Ovary (tissue), 9 donors: ENCODE results near the gene HOXA5. TPM values are rescaled to one million over a fixed set of nuclear protein-coding genes. Genes with fewer than 3 reads are reported as not detected.
A peak's percentile ranks its signal among the peaks of the same experiment; 100 is the strongest.

Source experiments
- DNase-seq, 5 donors: peaks; one replicate each; pipeline ENCODE4 v3.0.0-alpha.2; 2019 to 2020
- H3K27ac ChIP-seq, 2 donors: fragments of 200-600 bp; one replicate each; pipeline versions ENCODE4 v1.5.1 to v1.8.0; 2019 to 2022
- H3K27me3 ChIP-seq: fragments of 200-600 bp; one replicate; pipeline ENCODE4 v1.8.0; 2022
- H3K36me3 ChIP-seq: fragments of 200-600 bp; sonication (generic); one replicate; pipeline ENCODE4 v1.5.1; 2019
- H3K4me1 ChIP-seq: one replicate; pipeline ENCODE4 v1.8.1; 2013; ENCODE audit warnings: mild to moderate bottlenecking, moderate library complexity; ENCODE audit not compliant: insufficient read depth
- H3K4me3 ChIP-seq: fragments of 200-600 bp; sonication (generic); one replicate; pipeline ENCODE4 v1.5.1; 2017
- H3K9me3 ChIP-seq, 2 donors: fragments of 200-600 bp in 1 of 2; sonication (generic) in 1 of 2; one replicate each; pipeline versions ENCODE4 v1.5.1 to v1.8.1; 2013 to 2019; ENCODE audit warnings: mild to moderate bottlenecking in 1 of 2, moderate library complexity in 1 of 2
- EP300 ChIP-seq: sonication (generic); formaldehyde crosslinking; IDR thresholded peaks from one replicate; pipeline ENCODE4 v1.6.1; 2017; ENCODE audit warnings: antibody characterized with exemption
- POLR2A ChIP-seq: fragments of 450-650 bp; IDR thresholded peaks from one replicate; pipeline ENCODE4 v1.6.1; 2017; ENCODE audit warnings: antibody characterized with exemption, mild to moderate bottlenecking, moderate library complexity
- WGBS, 3 donors: extraction: QIAGEN DNeasy Blood & Tissue Kit in 1 of 3; methylation state at CpG; one replicate each; pipeline versions ENCODE4 v1.1.5 to v1.1.7; 2013 to 2017; 5-methylcytosine and 5-hydroxymethylcytosine counted together
- intact Hi-C, 4 donors: fragments of 100-400 bp; cut with DNase I; formaldehyde crosslinking; loops; one replicate each; pipeline versions ENCODE4 v1.11.0 to v1.15.1; 2022 to 2023
- polyA plus RNA-seq, 2 donors: library from polyadenylated mRNA; stranded (reverse); fragments of 200-250 nt in 1 of 2; fragments of 350-450 nt in 1 of 2; fragmentation: Illumina TruSeq in 1 of 2; extraction: RNeasy Lipid Tissue Mini Kit (QIAGEN cat#74804) in 1 of 2; gene quantifications; one replicate each; pipeline ENCODE4 v1.2.3, GENCODE V29; 2013 to 2014
- total RNA-seq, 7 donors: library from RNA; depleted of rRNA in 2 of 7; stranded (reverse); fragments of >200 nt in 2 of 7; fragmentation: NEBNext Ultra II Directional in 3 of 7; extraction: Animal tissue kit (Norgen Biotek cat#: 25700) in 3 of 7; gene quantifications; one replicate each; pipeline versions ENCODE4 v1.1.0 to v1.2.4, GENCODE V29; 2016 to 2023
- TF ChIP-seq, protein P1 (sequence below), 3 donors: fragments of 450-650 bp in 2 of 3; fragments of 200-600 bp in 1 of 3; IDR thresholded peaks; one replicate each; pipeline versions ENCODE4 v1.5.1 to v1.8.0; 2016 to 2022; ENCODE audit warnings: antibody characterized with exemption in 3 of 3, mild to moderate bottlenecking in 1 of 3
- donor health status: DM: no; HTN: no; CAD: no; lungs with moderate emphysema.
- donor health status: DM: no; HTN: no; CAD: no.
- donor health status: Bipolar disorder and iron deficiency.
- donor health status: DM: yes; HTN: yes; CAD: no.
- donor health status: DM: no; HTN: no; CAD: no.
- donor health status: DM: yes; HTN: yes; CAD: no.

The HOXA5 gene
- total and polyA plus RNA-seq, 9 donors, result 0.40 to 29.6 (median 1.8) TPM

DNA sequence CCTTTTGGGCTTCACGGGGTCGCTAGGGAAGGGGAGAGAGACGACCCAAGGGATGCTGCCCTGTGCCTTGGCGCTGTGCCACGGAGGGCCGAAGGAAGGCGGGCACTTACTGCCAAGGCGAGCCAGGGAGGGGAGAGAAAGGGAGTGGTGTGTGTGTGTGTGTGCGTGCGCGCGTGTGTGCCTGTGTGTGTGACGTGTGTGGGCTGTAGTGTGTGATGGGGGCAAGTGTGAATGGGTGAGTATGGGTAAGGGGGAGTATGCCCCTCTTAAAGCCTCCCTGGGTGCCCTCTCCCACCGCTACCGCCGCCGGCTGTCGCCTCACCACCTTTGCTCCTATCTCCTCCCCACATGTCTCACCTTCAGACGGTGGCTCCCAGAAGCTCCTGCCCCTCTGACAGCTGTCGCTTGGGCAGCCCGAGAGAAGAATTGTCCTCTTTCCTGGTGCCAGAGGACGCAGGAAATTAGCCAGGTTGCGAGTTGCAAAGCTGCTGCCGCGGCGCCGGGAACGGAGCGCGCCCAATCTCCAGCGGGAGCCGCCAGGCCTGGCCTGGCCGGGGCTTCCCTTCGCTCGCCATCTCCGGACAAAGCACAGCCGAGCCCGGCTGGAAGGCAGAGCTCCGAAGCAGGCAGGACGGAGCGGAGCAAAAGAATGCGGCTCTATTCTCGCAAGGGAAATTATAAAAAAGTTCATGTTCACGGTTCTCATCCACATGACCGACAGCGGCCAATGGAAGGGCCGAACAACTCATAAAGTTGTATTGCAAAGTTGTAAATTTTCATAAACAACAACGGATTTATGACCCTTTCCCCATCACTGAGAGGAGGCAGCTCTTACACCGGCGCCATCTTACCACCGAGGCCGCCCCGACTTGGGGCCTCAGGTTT lies 8.7 kb upstream of the HOXA5 start, which contains the start of gene HOXA3:
HOXA3 (minus strand) TSS at position 653 of the 885 bp plus-strand sequence. CDS start 41,943 bp downstream, outside the sequence.
- 4 to 8% (median 4%) methylated on average over 50 to 53 of the region's 53 CpGs for WGBS, 3 donors
- peak in 4 of 5 donors; percentile 9 to 45 (median 30) for DNase-seq
- Histone ChIP-seq H3K4me1 (peaks cover 6% of the 10 kb centered on the region), H3K36me3 (no peaks in the 10 kb centered on the region), H3K27me3 (peaks cover 3% of the 10 kb centered on the region), H3K9me3 (peaks cover 0 to 3% of the 10 kb centered on the region in 2 donors), H3K27ac (no peak within 1 kb of the TSS), H3K4me3 (peak within 1 kb of the TSS; percentile 74)
- intact Hi-C loops, result loop anchor here in 1 of 4 donors (10.0 kb wide), 2 partner anchors 947 to 1257 kb away; partner anchors contain the start of genes CBX3 and HNRNPA2B1
- TF ChIP-seq, protein P1, sequence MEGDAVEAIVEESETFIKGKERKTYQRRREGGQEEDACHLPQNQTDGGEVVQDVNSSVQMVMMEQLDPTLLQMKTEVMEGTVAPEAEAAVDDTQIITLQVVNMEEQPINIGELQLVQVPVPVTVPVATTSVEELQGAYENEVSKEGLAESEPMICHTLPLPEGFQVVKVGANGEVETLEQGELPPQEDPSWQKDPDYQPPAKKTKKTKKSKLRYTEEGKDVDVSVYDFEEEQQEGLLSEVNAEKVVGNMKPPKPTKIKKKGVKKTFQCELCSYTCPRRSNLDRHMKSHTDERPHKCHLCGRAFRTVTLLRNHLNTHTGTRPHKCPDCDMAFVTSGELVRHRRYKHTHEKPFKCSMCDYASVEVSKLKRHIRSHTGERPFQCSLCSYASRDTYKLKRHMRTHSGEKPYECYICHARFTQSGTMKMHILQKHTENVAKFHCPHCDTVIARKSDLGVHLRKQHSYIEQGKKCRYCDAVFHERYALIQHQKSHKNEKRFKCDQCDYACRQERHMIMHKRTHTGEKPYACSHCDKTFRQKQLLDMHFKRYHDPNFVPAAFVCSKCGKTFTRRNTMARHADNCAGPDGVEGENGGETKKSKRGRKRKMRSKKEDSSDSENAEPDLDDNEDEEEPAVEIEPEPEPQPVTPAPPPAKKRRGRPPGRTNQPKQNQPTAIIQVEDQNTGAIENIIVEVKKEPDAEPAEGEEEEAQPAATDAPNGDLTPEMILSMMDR (IDR thresholded peaks at IDR 0.05), result no peak
- TF ChIP-seq POLR2A (no peak), EP300 (no peak)

DNA sequence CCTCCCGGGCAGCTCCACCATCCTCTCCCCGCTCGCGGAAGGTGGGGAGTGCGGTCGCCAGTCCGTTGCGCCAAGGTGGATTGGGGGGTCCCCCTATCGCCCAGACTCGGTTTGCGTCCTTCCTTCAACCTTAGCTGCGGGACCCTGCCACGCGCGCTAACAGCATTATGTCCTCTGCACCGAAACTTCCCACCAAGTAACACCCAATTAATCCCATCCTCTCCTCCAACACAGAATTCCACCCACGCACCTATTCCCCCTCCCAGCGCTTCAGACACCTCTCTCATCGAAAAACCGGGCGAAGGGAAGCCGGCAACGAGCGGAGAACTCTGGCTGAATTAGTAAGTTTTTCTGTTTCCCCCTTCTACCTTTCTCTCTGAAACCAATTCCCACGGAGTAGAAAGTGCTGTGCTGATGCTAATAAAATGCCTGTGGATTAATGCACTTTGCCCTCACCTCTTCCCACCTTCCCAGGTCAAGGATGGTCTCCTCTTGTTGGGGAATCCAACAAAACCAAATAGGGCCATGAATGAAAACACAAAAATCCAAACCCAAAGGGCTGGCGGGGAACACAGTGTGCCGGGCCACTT lies 8.0 kb upstream of the HOXA5 start:
- Histone ChIP-seq H3K27me3 (peaks cover 3% of the 10 kb centered on the region), H3K27ac (no peak overlapping the region), H3K9me3 (peaks cover 0 to 3% of the 10 kb centered on the region in 2 donors), H3K4me1 (peaks cover 5% of the 10 kb centered on the region), H3K36me3 (no peaks in the 10 kb centered on the region), H3K4me3 (peak overlapping the region; percentile 74)
- 2 to 4% (median 3%) methylated on average over 26 to 27 of the region's 27 CpGs for WGBS, 3 donors
- TF ChIP-seq, protein P1 (IDR thresholded peaks at IDR 0.05), result no peak
- no peak for TF ChIP-seq POLR2A
- TF ChIP-seq EP300, result no peak
- intact Hi-C loops, result loop anchor here in 1 of 4 donors (10.0 kb wide), 2 partner anchors 947 to 1257 kb away; partner anchors contain the start of genes CBX3 and HNRNPA2B1
- peak in 2 of 5 donors; percentile 7 to 39 for DNase-seq

DNA sequence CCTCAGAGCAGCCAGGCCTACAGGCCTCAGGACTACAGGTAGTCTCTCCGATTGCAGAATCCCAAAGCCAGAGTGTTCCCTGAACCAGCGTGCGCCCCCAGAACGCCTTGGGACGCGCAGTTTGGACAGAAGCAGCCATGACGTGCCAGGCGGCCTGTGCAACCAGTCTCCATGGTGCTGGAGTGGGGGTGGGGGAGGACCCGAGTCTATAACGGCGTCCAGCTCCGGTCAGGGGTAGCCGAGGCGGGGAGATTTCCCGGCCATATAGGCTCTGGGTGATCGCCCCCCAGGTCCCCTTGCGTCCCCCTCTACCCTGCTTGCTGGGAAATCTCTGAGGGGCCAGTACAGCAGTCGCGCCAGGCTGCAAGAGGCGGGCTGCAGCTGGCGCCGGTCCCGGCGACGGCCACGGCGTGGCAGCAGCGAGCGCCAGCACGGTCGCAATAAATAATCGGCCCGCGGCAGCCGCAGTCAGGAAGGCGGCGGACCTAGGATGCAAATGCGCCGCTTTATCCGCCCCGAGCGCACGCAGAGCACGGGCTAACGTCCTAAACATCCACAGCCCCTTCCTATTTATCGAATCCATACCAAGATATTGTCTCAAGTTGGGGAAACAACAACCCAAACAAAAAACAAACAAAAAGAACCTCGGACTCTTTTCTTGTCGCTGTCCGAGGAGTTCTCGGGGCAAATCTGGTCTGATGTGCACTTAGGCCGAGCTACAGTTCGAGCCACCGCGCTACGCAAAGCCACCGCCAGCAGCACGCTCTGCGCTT lies 7.3 kb upstream of the HOXA5 start:
- peak; percentile 58 to 81 (median 64) for DNase-seq
- no peak for TF ChIP-seq POLR2A
- TF ChIP-seq, protein P1 (IDR thresholded peaks at IDR 0.05), result peak; percentile 50 to 84 (median 61)
- no peak for TF ChIP-seq EP300
- intact Hi-C loops, result loop anchor here in 1 of 4 donors (10.0 kb wide), 2 partner anchors 946 to 1256 kb away; partner anchors contain the start of genes CBX3 and HNRNPA2B1

More for the DNA sequence above, 7.3 kb upstream of the HOXA5 start:
- H3K27ac ChIP-seq, result no peak overlapping the region
- WGBS, 3 donors, result 3 to 4% (median 3%) methylated on average over 53 to 58 of the region's 58 CpGs
- H3K36me3 ChIP-seq, result no peaks in the 10 kb centered on the region
- peaks cover 0 to 5% of the 10 kb centered on the region in 2 donors for H3K9me3 ChIP-seq
- peaks cover 4% of the 10 kb centered on the region for H3K4me1 ChIP-seq
- H3K4me3 ChIP-seq, result peak overlapping the region; percentile 74
- H3K27me3 ChIP-seq, result peaks cover 3% of the 10 kb centered on the region
